Fibroblast of skin of back (primary cell): Measurements from ENCODE around the gene MORF4L1.
"Not testable (repeated sequence)": the region's sequence is repeated elsewhere in the genome, so short reads cannot be mapped to it uniquely, and the experiment has no call there.

Source experiments
- DNase-seq: peaks from one replicate; pipeline ENCODE4 v3.0.0-alpha.2; 2013

The MORF4L1 gene

GRCh38 chr15:78902281-78903032 lies 29.8 kb downstream of the MORF4L1 start:
- not testable (repeated sequence) for DNase-seq

GRCh38 chr15:78904599-78905358 lies 32.1 kb downstream of the MORF4L1 start:
- DNase-seq: no peak

GRCh38 chr15:78906316-78906620 lies 33.6 kb downstream of the MORF4L1 start:
- DNase-seq: peak; percentile 85

GRCh38 chr15:78907577-78907976 lies 34.9 kb downstream of the MORF4L1 start:
- DNase-seq: no peak

GRCh38 chr15:78909160-78909695 lies 36.5 kb downstream of the MORF4L1 start:
- no peak for DNase-seq

GRCh38 chr15:78909791-78910228 lies 37.1 kb downstream of the MORF4L1 start:
- peak; percentile 50 for DNase-seq

GRCh38 chr15:78910271-78910670 lies 37.6 kb downstream of the MORF4L1 start:
- DNase-seq: no peak

- DNase-seq: no peak
Measured at GRCh38 chr15:78912316-78912715, 39.6 kb downstream of the MORF4L1 start.

- no peak for DNase-seq
Measured at GRCh38 chr15:78913012-78913411, 40.3 kb downstream of the MORF4L1 start.

- DNase-seq: peak; percentile 26
Measured at GRCh38 chr15:78914027-78914764, 41.5 kb downstream of the MORF4L1 start.

GRCh38 chr15:78915341-78916087 lies 42.8 kb downstream of the MORF4L1 start:
- DNase-seq: peak; percentile 49

- DNase-seq: no peak
Measured at GRCh38 chr15:78916088-78916487, 43.4 kb downstream of the MORF4L1 start.

- DNase-seq: no peak
Measured at GRCh38 chr15:78917888-78918287, 45.2 kb downstream of the MORF4L1 start.

- DNase-seq: no peak
Measured at GRCh38 chr15:78921517-78921916, 48.8 kb downstream of the MORF4L1 start.

GRCh38 chr15:78921940-78922339 lies 49.2 kb downstream of the MORF4L1 start:
- DNase-seq: no peak

GRCh38 chr15:78922527-78922926 lies 49.8 kb downstream of the MORF4L1 start:
- no peak for DNase-seq

GRCh38 chr15:78923015-78923414 lies 50.3 kb downstream of the MORF4L1 start:
- DNase-seq: no peak

- DNase-seq: no peak
Measured at GRCh38 chr15:78923480-78924360, 51.0 kb downstream of the MORF4L1 start.

GRCh38 chr15:78925076-78925624 lies 52.5 kb downstream of the MORF4L1 start:
- no peak for DNase-seq

- no peak for DNase-seq
Measured at GRCh38 chr15:78925956-78926743, 53.5 kb downstream of the MORF4L1 start.
